Stimulated activated CD8-positive, alpha-beta memory T cell treated with anti-CD3 and anti-CD28 coated beads, Interleukin-15, amount 100 ng/mL, for 24 hours (primary cell): ENCODE results near the gene SPOCK3.
"Not testable (repeated sequence)": the region's sequence is repeated elsewhere in the genome, so short reads cannot be mapped to it uniquely, and the experiment has no call there.

Experiments
- DNase-seq: peaks from one replicate; pipeline ENCODE4 v3.0.0-alpha.2; 2020; ENCODE audit warnings: low read depth

SPOCK3 gene

DNA sequence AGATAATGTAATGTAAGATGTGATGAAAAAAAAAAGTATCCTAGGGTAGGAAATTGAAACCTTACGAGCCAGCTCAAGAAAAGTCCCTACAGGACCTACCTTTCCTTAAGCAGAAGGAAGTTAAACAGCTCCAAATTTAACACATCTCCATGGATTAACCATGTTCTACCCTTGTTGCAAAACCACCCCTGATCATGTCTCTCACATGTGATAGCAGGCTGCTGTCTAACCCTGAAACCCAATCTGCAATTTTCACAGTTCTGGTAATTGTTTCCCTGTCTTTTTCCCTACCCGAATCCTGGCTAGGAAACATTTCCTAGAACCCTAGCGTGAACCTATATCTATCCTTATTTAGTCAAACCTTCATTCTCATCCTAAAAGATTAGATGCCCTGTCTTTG, 198.9 kb downstream of the SPOCK3 start:
- DNase-seq, result no peak

DNA sequence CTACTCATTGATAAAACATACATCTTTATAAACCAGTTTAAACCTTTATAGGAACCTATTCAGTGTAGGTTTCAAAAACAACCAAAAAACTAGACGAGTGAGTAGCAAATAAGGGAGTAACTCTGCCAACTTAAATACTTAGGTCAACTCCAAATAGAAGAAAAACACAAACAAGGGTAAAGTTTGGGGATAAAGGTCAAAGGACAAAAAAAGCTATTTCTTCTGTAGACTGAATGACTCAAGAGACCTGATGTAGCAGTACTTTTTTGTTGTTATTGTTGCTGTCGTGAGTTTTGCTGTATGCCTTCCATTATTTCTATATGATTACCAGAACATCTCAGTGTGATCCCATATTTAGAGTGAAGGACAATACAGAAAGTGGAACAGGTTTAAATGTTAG, 199.3 kb downstream of the SPOCK3 start:
- no peak for DNase-seq

DNA sequence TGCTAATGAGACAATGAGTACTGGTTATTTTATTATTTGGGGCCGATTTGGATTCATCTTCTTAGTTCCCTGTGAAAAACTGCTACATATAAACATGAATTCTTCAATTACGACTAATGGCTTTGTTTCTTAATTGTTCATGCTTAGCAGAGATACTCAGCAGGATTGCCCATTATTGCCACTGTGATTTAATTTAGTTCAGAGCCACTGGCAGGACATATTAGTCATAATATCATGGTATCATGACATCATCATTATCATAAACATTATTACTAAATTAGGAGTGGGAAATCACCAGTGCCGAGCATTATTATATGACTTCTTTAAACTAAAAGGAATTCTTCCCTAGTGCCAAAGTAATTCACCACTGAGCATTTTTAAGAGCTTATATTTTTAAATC, 201.4 kb downstream of the SPOCK3 start:
- DNase-seq, result no peak

DNA sequence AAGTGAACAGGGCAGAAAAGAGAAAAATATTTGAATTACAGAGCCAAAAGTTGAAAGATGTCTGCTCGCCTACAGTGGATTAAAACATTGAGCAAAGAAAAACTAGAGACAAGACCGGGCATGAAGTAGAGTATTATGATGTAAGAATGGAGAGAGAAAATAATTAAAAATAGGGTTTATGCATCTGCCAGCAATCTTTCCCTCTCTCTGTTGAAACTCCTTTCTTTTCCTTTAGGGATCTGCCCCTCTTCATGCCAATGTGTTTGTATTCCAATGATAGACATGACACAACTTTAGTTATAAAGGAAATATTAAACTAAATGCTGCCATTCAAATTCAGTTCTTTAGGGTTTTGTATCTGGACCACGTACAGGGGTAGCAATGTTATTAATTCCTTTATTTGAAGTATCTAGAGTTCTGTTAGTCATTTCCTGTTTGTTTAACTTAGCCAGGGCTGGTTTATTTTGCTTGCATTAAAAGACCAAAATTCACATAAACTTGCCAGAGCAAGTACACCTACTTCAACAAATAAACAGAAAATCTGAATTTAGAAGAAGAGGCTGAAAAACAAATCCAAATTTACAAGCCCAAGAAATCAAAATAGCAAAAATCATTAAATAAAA, 202.6 kb downstream of the SPOCK3 start:
- DNase-seq, result no peak

DNA sequence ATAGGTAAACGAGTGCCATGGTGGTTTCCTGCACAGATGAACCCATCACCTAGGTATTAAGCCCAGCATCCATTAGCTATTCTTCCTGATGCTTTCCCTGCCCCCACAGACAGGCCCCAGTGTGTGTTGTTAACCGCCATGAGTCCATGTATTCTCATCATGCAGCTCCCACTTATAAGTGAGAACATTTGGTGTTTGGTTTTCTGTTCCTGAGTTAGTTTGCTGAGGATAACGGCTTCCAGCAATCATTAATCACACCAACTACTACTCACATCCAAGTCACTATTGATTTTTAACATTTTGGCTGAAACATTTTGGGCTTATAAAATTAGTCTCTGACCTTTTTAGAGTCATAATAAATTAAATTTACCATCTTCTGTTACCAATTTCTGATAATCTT, 205.3 kb downstream of the SPOCK3 start:
- no peak for DNase-seq

DNA sequence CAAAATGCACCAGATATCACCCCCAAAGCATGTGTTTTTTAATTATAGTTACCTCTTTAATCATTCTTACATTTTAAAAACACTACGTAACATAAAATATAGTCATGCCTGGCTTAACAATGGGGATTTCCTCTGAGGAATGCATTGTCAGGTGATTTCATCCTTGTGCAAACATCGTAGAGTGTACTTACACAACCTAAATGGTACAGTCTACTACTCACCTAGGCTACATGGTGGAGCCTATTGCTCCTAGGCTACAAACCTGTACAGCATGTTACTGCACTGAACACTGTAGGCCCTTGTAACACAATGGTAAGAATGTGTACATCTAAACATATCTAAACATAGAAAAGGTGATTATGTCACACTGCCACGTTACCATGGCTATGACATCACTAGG, 208.6 kb downstream of the SPOCK3 start:
- DNase-seq, result no peak

DNA sequence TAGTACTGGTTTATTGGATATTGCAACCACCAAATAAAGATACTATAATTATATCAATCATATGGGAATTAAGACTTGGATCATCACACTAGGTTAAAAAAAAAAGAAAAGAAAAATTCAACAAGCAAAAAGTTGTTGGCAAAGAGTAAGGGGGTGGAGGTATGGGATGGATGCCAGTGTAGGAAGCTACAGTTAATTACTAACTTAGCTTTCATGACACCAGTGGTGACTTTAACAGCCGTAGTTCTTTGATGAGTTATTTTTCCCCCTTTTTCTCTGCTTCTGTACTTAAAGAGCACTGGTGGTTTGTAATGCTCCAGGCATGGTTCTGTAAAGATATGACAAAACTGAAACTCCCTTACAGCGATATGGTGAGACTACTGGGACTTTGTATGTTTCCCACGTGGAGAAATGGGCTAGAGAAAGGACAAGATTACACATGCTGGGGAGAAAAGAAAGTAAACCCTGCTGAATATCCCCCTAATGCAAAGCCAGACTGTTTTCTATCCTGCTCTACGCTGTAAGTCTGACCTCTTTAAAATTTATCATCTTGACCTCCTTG, 210.8 kb downstream of the SPOCK3 start:
- no peak for DNase-seq

DNA sequence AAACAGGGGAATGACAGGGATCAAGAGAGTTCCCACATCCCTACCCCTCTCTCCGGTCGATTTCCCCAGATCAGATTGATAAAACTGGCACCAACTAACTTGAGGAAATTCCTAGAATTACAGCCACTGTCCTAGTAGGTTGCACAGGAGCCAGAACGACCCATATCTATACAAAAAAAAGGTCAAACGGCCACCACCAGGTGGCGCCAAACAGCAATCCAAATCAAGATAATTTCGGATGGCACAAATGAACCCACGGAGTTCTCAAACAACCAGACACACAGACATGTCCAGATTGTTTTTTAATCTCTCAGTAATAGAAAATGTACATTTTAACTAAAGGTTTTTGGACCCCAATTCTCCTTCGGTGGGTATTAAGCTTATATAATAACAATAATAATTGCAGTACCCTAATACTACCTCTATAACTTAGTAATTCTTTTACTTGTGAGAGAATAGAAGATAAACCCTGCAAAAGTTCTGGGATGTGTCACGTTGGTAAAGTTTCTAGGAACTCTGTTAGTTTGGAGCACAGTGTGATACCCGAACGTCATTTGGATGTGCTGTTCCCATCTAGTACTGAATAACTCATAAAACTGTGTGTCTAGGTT, 212.6 kb downstream of the SPOCK3 start:
- DNase-seq, result peak; percentile 23

DNA sequence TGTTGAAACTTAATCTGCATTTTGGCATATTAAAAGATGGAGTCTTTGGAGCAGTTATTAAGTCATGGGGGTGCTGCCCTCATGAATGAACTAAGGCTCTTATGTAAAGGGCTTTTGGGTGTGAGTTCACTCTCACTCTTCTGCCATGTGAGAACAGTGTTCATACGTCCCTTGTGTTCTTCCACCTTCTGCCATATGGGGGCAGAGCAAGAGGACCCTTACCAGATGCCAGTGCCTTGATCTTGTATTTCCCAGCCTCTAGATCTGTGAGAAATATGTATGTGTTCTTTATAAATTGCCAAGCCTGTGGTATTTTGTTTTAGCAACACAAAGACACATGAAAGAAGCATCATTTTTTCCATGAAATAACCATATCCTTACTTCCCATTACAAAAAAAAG, 213.9 kb downstream of the SPOCK3 start:
- no peak for DNase-seq

DNA sequence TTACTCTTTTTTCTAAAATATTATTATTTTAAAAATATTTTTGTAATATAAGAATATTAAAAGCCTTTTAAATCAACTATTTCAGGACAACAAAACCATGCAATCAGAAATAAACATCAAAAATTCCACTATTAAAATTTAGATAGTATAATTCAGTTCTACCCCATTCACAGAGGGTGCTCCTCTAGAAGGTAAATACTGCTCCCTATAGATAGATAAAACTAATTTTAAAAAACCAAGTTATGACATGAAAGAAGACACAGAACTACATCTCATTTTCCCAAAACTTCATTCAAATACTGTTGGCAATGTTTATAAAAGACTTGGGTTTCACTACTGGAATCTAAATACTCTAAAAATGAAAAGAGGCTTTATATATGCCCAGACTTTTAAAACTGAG, 219.3 kb downstream of the SPOCK3 start:
- DNase-seq, result no peak

DNA sequence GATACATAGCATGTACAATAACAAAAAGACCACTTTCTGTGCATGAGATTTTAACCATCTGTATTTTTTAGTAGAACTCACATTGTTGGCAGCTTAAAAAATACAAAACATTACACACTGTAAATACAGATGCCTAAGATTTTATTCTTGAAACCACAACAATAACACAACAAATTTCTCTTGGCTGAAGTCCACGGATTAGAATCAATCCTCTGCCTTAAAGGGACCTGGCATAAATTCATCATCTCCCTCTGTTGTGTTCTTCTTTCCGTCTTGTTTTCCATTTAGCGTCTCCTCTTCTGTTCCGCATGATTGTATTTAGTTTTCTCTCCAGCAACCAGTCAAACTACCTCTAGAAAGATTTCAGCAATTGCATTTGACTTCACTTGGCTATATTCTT, 231.0 kb downstream of the SPOCK3 start:
- DNase-seq, result no peak

DNA sequence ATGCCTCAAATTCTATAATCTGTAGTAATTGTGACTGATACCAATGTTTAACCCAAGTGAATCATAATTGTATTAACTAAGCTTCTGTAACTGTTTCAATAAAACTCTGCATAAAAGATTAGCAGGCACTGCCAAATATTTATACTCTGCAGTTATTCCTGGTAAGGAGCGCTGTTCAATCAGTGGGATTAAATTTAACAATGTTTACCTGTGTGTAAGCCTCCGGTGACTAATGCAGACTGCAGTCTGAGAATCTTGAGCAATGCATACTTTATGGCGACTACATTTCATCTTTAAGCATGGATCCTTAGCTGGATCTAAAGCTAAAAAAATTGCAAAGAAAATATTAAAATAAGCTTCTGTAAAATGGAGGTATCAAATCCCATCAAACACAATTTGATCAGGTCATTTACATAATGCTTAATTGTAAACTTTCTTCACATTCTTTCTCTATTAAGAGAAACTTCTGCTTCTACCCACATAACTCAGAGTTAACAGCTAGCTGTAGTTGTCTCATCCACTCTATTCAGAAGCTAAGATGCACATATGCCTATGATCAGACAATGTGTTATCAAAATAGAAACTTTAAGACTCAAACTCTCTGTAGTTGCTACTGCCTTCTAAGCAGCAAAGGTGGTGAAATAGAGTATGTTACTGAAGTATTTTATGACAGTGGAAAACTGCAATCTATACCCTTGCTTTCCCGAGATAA, 234.0 kb downstream of the SPOCK3 start:
- DNase-seq, result no peak

DNA sequence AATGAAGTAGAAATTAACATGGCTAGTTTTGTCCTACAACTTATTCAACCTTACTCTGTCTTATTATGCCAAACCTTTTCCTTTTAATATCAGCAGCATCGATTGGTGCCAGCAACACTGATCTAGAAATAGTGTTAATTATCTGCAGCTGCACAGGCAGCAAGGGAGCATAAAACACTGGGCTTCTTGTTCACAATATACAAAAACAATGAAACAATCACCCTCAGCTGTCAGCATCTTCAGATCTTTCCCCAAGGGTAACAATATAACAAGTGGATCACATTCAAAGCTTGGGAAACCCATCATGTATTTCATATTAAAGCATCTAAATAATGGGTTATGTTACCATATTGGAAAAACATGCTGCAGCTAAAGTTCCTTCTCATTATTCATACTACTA, 238.1 kb downstream of the SPOCK3 start:
- no peak for DNase-seq

DNA sequence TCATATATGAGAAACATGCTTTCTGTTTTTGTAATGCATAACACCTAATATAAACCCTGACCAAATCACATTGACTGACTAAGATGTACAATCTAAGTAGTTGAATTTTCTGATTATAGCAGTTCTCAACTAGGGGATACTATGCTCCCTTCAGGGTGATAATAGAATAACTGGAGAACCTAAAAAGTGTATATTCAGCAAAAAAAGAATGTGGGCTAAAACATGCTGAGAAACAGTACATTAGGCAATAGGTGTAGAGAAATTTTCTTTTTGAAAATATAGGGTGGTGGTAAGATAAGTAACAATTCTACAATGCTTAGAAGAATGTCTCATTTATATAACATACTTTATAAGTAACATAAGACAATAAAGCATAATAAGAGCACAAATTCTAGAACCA, 239.6 kb downstream of the SPOCK3 start:
- no peak for DNase-seq

DNA sequence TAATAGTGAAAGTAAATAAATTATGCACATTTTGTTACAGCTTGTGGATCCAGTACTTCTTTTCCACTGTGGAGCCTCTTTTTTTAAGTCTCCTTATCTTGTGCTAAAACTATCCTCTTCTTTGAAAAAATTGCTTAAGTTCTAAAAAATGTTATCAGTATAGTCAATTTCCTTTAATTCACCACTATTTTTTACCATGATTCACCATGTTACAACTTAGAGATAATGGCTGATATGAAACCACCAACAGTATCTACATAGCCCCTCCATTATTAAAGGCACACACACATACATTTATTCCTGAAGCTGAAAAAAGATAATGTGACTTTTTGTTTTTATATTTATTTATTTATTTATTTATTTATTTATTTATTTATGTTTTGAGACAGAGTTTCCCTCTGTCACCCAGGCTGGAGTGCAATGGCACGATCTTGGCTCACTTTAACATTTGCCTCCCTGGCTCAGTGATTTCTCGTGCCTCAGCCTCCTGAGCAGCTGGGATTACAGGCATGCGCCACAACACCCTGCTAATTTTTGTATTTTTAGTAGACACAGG, 243.2 kb downstream of the SPOCK3 start:
- DNase-seq, result no peak

DNA sequence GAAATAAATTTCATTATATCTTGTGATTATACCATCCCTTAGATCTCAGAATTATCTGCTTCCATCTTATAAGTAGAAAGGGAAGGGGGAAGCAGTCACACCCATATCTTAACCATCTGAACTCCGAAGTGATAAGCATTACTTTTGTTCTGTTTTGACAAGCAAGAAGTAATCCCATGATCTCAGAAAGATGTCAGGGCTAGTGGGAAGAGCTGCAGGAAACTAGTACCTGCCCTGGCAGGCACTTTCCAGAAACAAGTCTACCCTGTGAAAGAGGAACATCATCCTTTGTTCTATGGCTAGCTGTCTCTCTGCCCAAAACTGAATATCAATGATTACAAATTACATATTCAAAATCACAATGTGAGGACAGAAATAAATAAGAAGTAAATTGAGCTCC, 244.4 kb downstream of the SPOCK3 start:
- no peak for DNase-seq

DNA sequence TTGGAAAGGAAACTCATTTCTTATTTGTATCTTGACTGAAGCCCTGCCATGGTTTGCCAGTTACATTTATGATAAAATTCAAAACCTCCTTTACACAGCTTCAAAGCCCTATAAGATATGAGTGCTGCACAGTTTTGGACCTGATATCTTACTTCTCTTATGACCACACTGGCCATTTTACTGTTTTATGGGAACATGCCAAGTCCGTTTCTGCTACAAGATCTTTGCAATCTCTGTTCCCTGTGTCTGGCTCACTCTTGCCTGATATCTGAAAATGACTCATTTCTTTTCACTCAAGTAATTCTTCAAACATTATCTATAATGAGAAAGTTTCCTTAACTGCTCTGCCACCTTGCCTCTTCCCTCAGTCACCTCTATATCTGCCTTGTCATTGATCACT, 247.3 kb downstream of the SPOCK3 start:
- no peak for DNase-seq

DNA sequence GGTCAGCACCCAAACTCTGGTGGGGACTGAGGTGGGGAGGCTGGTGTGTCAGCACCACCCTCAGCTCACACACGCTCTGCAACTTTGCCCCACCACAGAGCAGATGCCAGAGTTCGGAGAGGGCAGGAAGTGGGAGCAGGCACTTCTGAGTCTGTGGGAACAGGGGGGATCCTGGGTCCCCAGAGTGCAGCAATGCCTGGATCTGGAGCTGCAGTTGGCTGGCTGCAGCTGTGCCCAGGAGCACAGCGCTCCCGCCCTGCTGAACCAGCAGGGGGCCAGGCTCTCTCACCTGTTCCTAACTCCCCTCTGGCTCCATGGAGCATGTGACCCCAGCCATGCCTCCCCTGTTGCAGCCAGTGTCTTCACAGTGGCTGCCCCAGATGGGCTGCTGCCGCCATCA, 252.4 kb downstream of the SPOCK3 start:
- DNase-seq, result no peak

DNA sequence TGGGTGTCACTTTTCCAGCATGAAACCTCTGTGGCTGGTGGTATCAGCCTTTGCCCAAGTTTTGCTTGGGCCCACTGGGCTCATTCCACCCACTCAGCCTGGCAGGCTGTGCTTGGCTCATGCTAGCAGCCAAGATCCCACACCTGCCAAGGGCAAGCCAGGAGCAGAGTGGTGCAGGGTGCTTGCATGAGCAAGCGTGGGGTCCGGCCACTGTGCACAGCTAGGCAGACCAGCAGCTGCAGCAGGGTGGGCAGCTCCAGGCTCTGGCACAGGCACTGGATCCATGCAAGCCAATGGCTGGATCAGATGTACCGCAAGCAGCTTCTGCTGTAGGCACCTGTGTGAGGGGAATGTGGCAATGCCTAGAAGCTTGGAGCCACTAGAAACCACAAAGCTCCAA, 253.9 kb downstream of the SPOCK3 start:
- no peak for DNase-seq

DNA sequence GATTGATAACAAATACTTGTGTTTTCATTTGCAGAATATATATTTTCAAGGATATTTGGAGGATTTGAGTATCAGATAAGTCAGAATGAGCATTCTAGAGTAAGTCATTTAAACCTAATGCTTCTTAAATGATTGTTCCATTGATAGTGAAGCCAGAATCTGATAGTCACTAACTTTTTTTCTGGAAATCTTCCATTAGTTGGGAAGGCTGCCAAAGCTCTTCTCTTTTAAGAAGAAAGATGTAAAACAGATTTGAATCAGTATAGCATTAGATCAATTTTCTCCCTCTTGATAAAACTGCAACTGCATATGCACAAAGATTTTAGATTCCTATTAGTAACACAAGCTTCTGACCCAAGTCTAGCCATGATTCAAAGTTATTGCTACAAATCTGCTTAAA, 256.7 kb downstream of the SPOCK3 start:
- DNase-seq, result no peak

DNA sequence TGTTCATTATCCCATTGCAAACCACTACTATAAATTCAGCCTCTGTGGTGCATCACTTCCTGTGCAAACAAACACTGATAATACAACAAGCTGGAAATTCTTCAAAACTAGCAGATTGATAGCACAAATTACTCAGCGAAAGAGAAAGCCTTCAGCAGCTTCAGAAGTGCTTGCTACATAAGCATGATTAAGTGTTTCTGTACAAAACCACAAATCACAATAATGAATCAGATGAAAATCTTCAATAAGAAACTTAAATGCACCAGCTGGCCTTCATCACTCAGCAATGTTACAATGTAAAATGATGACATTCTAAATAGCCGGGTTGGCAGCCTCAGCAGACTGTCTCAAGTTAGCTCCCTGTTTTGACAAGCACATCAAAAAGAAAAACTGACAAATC, 262.2 kb downstream of the SPOCK3 start:
- no peak for DNase-seq

DNA sequence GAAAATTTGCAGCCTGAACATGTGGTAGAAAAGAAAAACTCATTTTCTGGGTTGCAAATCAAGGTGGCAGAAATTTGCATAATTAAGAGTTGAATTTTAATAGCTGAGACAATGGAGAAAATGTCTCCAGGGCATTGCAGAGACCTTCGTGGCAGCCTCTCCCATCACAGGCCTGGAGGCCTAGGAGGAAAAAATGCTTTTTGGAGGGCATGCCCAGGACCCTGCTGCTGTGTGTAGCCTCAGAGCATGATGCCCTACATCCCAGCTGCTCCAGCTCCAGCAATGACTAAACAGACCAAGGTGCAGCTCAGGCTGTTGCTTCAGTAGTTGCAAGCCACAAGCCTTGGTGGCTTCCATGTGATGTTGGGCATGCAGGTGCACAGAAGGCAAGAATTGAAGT, 266.1 kb downstream of the SPOCK3 start:
- not testable (repeated sequence) for DNase-seq

DNA sequence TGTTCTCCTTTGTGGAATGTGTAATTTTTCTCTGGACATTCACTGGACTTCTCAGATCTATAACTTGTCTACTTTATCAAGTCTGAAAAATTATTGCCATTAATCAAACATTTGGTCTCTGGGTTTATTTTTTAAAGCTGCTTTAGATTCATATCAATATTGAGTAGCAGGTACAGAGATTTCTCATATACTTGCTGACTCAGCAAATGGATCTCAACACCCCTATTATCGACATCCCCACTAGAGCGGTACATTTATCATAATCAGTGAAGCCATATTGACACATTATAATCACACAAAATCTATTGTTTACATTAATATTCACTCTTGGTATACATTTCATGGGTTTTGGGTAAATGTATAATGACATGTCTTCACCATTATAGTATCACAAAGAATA, 268.7 kb downstream of the SPOCK3 start:
- no peak for DNase-seq
